Measurements from ENCODE around the gene RNU6-1. TPM values are rescaled to one million over a fixed set of nuclear protein-coding genes. Genes with fewer than 3 reads are reported as not detected.
A peak's percentile ranks its signal among the peaks of the same experiment; 100 is the strongest.

The RNU6-1 gene
- not detected for total RNA-seq

GRCh38 chr15:67839929-67840748 lies at the start of gene RNU6-1:
Gene RNU6-1, minus strand, starts transcription at chr15:67840045.
- peak; percentile 94 for DNase-seq
- CTCF ChIA-PET: interaction anchor here (0.6 to 1.5 kb wide), 5 partner anchors 23 to 315 kb away, joined by 3 to 4 read pairs (median 3); no protein-coding TSS in a partner anchor
- peak within 1 kb of the TSS; percentile 93 for H3K27ac Mint-ChIP-seq
- peaks cover 24% of the 10 kb centered on the region for H3K4me1 Mint-ChIP-seq (ENCODE audit: low read depth)
- H3K36me3 Mint-ChIP-seq (ENCODE audit: low read depth): peaks cover 4% of the 10 kb centered on the region
- intact Hi-C loops (cut with micrococcal nuclease): loop anchor here (1.0 to 5.0 kb wide), 9 partner anchors 15 to 773 kb away; partner anchors contain the start of genes C15orf61, PIAS1 and SMAD3
- peaks cover 15% of the 10 kb centered on the region for H3K27me3 Mint-ChIP-seq (ENCODE audit: low read depth)
- peak within 1 kb of the TSS; percentile 89 for H3K4me3 Mint-ChIP-seq
- H3K9me3 Mint-ChIP-seq: no peaks in the 10 kb centered on the region

- Mint-ChIP-seq H3K9me3 (peaks cover 7% of the 10 kb centered on the region), H3K27me3 (ENCODE audit: low read depth) (peaks cover 5% of the 10 kb centered on the region)
- CTCF ChIA-PET: no interaction called here
Observed at GRCh38 chr15:67887776-67888175, 47.9 kb upstream of the RNU6-1 start.

GRCh38 chr15:67885861-67886260 lies 46.0 kb upstream of the RNU6-1 start:
- no peak overlapping the region for H3K27ac Mint-ChIP-seq
- DNase-seq: no peak
- H3K36me3 Mint-ChIP-seq (ENCODE audit: low read depth): no peaks in the 10 kb centered on the region
- peaks cover 7% of the 10 kb centered on the region for H3K9me3 Mint-ChIP-seq
- CTCF ChIA-PET: no interaction called here
- H3K4me3 Mint-ChIP-seq: no peak overlapping the region
- H3K4me1 Mint-ChIP-seq (ENCODE audit: low read depth): peaks cover 17% of the 10 kb centered on the region
- intact Hi-C loops (cut with micrococcal nuclease): loop anchor here (10.0 kb wide), 1 partner anchor 169 kb away; the partner anchor contains the start of gene PIAS1
- H3K27me3 Mint-ChIP-seq (ENCODE audit: low read depth): peaks cover 5% of the 10 kb centered on the region

More at GRCh38 chr15:67887776-67888175, 47.9 kb upstream of the RNU6-1 start:
- H3K36me3 Mint-ChIP-seq (ENCODE audit: low read depth): no peaks in the 10 kb centered on the region
- intact Hi-C loops (cut with micrococcal nuclease): loop anchor here (10.0 kb wide), 1 partner anchor 167 kb away; the partner anchor contains the start of gene PIAS1
- H3K27ac Mint-ChIP-seq: no peak overlapping the region
- no peak overlapping the region for H3K4me3 Mint-ChIP-seq
- no peak for DNase-seq
- peaks cover 8% of the 10 kb centered on the region for H3K4me1 Mint-ChIP-seq (ENCODE audit: low read depth)

- H3K4me3 Mint-ChIP-seq: peak overlapping the region; percentile 67
- no peaks in the 10 kb centered on the region for H3K36me3 Mint-ChIP-seq (ENCODE audit: low read depth)
- DNase-seq: no peak
- H3K27me3 Mint-ChIP-seq (ENCODE audit: low read depth): peaks cover 5% of the 10 kb centered on the region
- CTCF ChIA-PET: no interaction called here
- H3K9me3 Mint-ChIP-seq: peaks cover 6% of the 10 kb centered on the region
- peaks cover 17% of the 10 kb centered on the region for H3K4me1 Mint-ChIP-seq (ENCODE audit: low read depth)
- H3K27ac Mint-ChIP-seq: no peak overlapping the region
- intact Hi-C loops (cut with micrococcal nuclease): loop anchor here (10.0 kb wide), 1 partner anchor 170 kb away; the partner anchor contains the start of gene PIAS1
Observed at GRCh38 chr15:67885175-67885523, 45.3 kb upstream of the RNU6-1 start.

- Mint-ChIP-seq H3K27ac (no peak overlapping the region), H3K4me1 (ENCODE audit: low read depth) (peaks cover 16% of the 10 kb centered on the region), H3K36me3 (ENCODE audit: low read depth) (no peaks in the 10 kb centered on the region), H3K4me3 (peak overlapping the region; percentile 67), H3K9me3 (peaks cover 1% of the 10 kb centered on the region), H3K27me3 (ENCODE audit: low read depth) (peaks cover 5% of the 10 kb centered on the region)
- DNase-seq: peak; percentile 60
- CTCF ChIA-PET: no interaction called here
- intact Hi-C loops (cut with micrococcal nuclease): loop anchor here (10.0 kb wide), 1 partner anchor 170 kb away; the partner anchor contains the start of gene PIAS1
Observed at GRCh38 chr15:67884514-67885174, 44.8 kb upstream of the RNU6-1 start.

- CTCF ChIA-PET: no interaction called here
Observed at GRCh38 chr15:67884009-67884408, 44.2 kb upstream of the RNU6-1 start.

GRCh38 chr15:67883234-67883773 lies 43.5 kb upstream of the RNU6-1 start:
- H3K27ac Mint-ChIP-seq: no peak overlapping the region

More at GRCh38 chr15:67884009-67884408, 44.2 kb upstream of the RNU6-1 start:
- no peak overlapping the region for H3K27ac Mint-ChIP-seq
- intact Hi-C loops (cut with micrococcal nuclease): loop anchor here (10.0 kb wide), 1 partner anchor 171 kb away; the partner anchor contains the start of gene PIAS1
- no peak for DNase-seq
- no peaks in the 10 kb centered on the region for H3K9me3 Mint-ChIP-seq
- peaks cover 5% of the 10 kb centered on the region for H3K27me3 Mint-ChIP-seq (ENCODE audit: low read depth)
- no peaks in the 10 kb centered on the region for H3K36me3 Mint-ChIP-seq (ENCODE audit: low read depth)
- peaks cover 12% of the 10 kb centered on the region for H3K4me1 Mint-ChIP-seq (ENCODE audit: low read depth)
- peak overlapping the region; percentile 67 for H3K4me3 Mint-ChIP-seq

GRCh38 chr15:67882487-67883233 lies 42.8 kb upstream of the RNU6-1 start:
- no peaks in the 10 kb centered on the region for H3K9me3 Mint-ChIP-seq
- peaks cover 12% of the 10 kb centered on the region for H3K4me1 Mint-ChIP-seq (ENCODE audit: low read depth)
- intact Hi-C loops (cut with micrococcal nuclease): loop anchor here (10.0 kb wide), 1 partner anchor 172 kb away; the partner anchor contains the start of gene PIAS1
- H3K4me3 Mint-ChIP-seq: no peak overlapping the region
- peaks cover 5% of the 10 kb centered on the region for H3K27me3 Mint-ChIP-seq (ENCODE audit: low read depth)
- H3K27ac Mint-ChIP-seq: no peak overlapping the region
- no peaks in the 10 kb centered on the region for H3K36me3 Mint-ChIP-seq (ENCODE audit: low read depth)
- peak; percentile 51 for DNase-seq
- CTCF ChIA-PET: interaction anchor here (0.7 kb wide), 1 partner anchor 19 kb away, joined by 3 read pairs; no protein-coding TSS in a partner anchor

More at GRCh38 chr15:67883234-67883773, 43.5 kb upstream of the RNU6-1 start:
- Mint-ChIP-seq H3K4me3 (no peak overlapping the region), H3K4me1 (ENCODE audit: low read depth) (peaks cover 12% of the 10 kb centered on the region), H3K36me3 (ENCODE audit: low read depth) (no peaks in the 10 kb centered on the region), H3K9me3 (no peaks in the 10 kb centered on the region), H3K27me3 (ENCODE audit: low read depth) (peaks cover 5% of the 10 kb centered on the region)
- CTCF ChIA-PET: interaction anchor here (0.7 kb wide), 1 partner anchor 19 kb away, joined by 3 read pairs; no protein-coding TSS in a partner anchor
- intact Hi-C loops (cut with micrococcal nuclease): loop anchor here (10.0 kb wide), 1 partner anchor 171 kb away; the partner anchor contains the start of gene PIAS1
- no peak for DNase-seq

GRCh38 chr15:67880651-67881182 lies 40.9 kb upstream of the RNU6-1 start:
- Mint-ChIP-seq H3K9me3 (no peaks in the 10 kb centered on the region), H3K36me3 (ENCODE audit: low read depth) (no peaks in the 10 kb centered on the region), H3K27me3 (ENCODE audit: low read depth) (peaks cover 7% of the 10 kb centered on the region), H3K4me3 (no peak overlapping the region), H3K27ac (no peak overlapping the region), H3K4me1 (ENCODE audit: low read depth) (peaks cover 12% of the 10 kb centered on the region)
- intact Hi-C loops (cut with micrococcal nuclease): loop anchor here (10.0 kb wide), 1 partner anchor 174 kb away; the partner anchor contains the start of gene PIAS1
- DNase-seq: no peak
- CTCF ChIA-PET: interaction anchor here (0.7 kb wide), 1 partner anchor 372 kb away, joined by 3 read pairs; no protein-coding TSS in a partner anchor

- Mint-ChIP-seq H3K36me3 (ENCODE audit: low read depth) (no peaks in the 10 kb centered on the region), H3K27me3 (ENCODE audit: low read depth) (peaks cover 2% of the 10 kb centered on the region)
Observed at GRCh38 chr15:67879440-67880129, 39.7 kb upstream of the RNU6-1 start.

More at GRCh38 chr15:67879440-67880129, 39.7 kb upstream of the RNU6-1 start:
- H3K27ac Mint-ChIP-seq: no peak overlapping the region
- no peak for DNase-seq
- H3K9me3 Mint-ChIP-seq: no peaks in the 10 kb centered on the region
- CTCF ChIA-PET: interaction anchor here (0.9 kb wide), 1 partner anchor 16 kb away, joined by 3 read pairs; no protein-coding TSS in a partner anchor
- peaks cover 12% of the 10 kb centered on the region for H3K4me1 Mint-ChIP-seq (ENCODE audit: low read depth)
- intact Hi-C loops (cut with micrococcal nuclease): loop anchor here (10.0 kb wide), 1 partner anchor 175 kb away; the partner anchor contains the start of gene PIAS1
- no peak overlapping the region for H3K4me3 Mint-ChIP-seq

Measured in activated naive CD4-positive, alpha-beta T cell treated with anti-CD3 and anti-CD28 coated beads for 36 hours (primary cell).